A549 (cell line): ENCODE results near the gene CMTR1.

Source experiments
- BHLHE40 ChIP-seq: IDR thresholded peaks from 2 replicates; pipeline ENCODE4 v1.6.1; 2012; ENCODE audit warnings: low read depth, low read length, inconsistent platforms
- CBX2 ChIP-seq: fragments of 200-600 bp; sonication (generic); IDR thresholded peaks from 2 replicates; pipeline ENCODE4 v1.6.1; 2016; ENCODE audit warnings: low read depth, mild to moderate bottlenecking, borderline replicate concordance
- HDAC2 ChIP-seq: fragments of 200-600 bp; sonication (generic); IDR thresholded peaks from 2 replicates; pipeline ENCODE4 v1.6.1; 2016
- POLR2A ChIP-seq: IDR thresholded peaks from 2 replicates; pipeline ENCODE4 v1.6.1; 2012; ENCODE audit warnings: mild to moderate bottlenecking, low read length
- RFX5 ChIP-seq: fragments of 450-650 bp; IDR thresholded peaks from 2 replicates; pipeline ENCODE4 v1.7.1; 2014; ENCODE audit warnings: antibody characterized with exemption, mild to moderate bottlenecking, moderate library complexity
- RNF2 ChIP-seq: fragments of 200-600 bp; sonication (generic); IDR thresholded peaks from 2 replicates; pipeline ENCODE4 v1.6.1; 2016; ENCODE audit warnings: low read depth, mild to moderate bottlenecking, antibody characterized with exemption, moderate library complexity, borderline replicate concordance
- ZFP36 ChIP-seq: fragments of 450-650 bp; IDR thresholded peaks from 2 replicates; pipeline ENCODE4 v1.6.1; 2014; ENCODE audit warnings: borderline replicate concordance; ENCODE audit not compliant: partially characterized antibody
- TF ChIP-seq, protein P1 (sequence below): fragments of >200 bp; sonication (Bioruptor Twin); formaldehyde crosslinking; IDR thresholded peaks from 3 replicates; pipeline ENCODE4 v1.5.1; 2016
- TF ChIP-seq, protein P2 (sequence below): fragments of >200 bp; sonication (Bioruptor Twin); formaldehyde crosslinking; IDR thresholded peaks from 2 replicates; pipeline ENCODE4 v1.6.1; 2016

DNA sequence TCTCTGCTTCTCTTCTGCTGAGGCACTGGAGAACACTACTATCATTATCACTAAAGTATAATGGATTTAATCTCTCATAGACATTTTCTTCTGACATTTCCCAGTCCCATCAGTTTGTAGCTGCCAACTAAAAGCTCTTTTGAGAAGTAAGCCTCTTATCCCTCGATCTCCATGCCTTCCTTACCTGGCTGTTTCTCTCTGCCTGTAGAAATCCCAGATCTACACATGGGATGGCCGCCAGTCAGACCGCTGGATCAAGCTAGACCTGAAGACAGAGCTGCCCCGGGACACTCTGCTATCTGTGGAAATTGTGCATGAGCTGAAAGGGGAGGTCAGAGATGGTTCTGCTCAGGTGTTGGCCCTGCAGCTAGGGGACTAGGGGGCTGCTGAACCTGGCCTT lies 41.3 kb downstream of the CMTR1 start:
- TF ChIP-seq POLR2A: no peak
- no peak for TF ChIP-seq RNF2
- TF ChIP-seq, protein P1, sequence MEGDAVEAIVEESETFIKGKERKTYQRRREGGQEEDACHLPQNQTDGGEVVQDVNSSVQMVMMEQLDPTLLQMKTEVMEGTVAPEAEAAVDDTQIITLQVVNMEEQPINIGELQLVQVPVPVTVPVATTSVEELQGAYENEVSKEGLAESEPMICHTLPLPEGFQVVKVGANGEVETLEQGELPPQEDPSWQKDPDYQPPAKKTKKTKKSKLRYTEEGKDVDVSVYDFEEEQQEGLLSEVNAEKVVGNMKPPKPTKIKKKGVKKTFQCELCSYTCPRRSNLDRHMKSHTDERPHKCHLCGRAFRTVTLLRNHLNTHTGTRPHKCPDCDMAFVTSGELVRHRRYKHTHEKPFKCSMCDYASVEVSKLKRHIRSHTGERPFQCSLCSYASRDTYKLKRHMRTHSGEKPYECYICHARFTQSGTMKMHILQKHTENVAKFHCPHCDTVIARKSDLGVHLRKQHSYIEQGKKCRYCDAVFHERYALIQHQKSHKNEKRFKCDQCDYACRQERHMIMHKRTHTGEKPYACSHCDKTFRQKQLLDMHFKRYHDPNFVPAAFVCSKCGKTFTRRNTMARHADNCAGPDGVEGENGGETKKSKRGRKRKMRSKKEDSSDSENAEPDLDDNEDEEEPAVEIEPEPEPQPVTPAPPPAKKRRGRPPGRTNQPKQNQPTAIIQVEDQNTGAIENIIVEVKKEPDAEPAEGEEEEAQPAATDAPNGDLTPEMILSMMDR: no peak
- TF ChIP-seq HDAC2: no peak
- TF ChIP-seq, protein P2, sequence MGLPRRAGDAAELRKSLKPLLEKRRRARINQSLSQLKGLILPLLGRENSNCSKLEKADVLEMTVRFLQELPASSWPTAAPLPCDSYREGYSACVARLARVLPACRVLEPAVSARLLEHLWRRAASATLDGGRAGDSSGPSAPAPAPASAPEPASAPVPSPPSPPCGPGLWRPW: no peak
- TF ChIP-seq RFX5: no peak
- TF ChIP-seq ZFP36: no peak
- TF ChIP-seq CBX2: no peak
- no peak for TF ChIP-seq BHLHE40
